Tibial nerve (tissue), 4 donors: ENCODE results near the gene PDE4A. TPM values are rescaled to one million over a fixed set of nuclear protein-coding genes. Genes with fewer than 3 reads are reported as not detected.

ENCODE experiments used
- DNase-seq, 2 donors: peaks; one replicate each; pipeline ENCODE4 v3.0.0-alpha.2; 2019; ENCODE audit warnings: low spot score in 2 of 2
- H3K27ac ChIP-seq, 4 donors: fragments of 200-600 bp; sonication (generic) in 3 of 4; one replicate each; pipeline ENCODE4 v1.5.1; 2017 to 2019; ENCODE audit warnings: mild to moderate bottlenecking in 1 of 4
- H3K27me3 ChIP-seq, 2 donors: fragments of 200-600 bp; sonication (generic) in 1 of 2; one replicate each; pipeline versions ENCODE4 v1.5.1 to v1.6.0; 2017 to 2019
- H3K36me3 ChIP-seq, 3 donors: fragments of 200-600 bp; sonication (generic); one replicate each; pipeline ENCODE4 v1.5.1; 2018 to 2019
- H3K4me1 ChIP-seq, 4 donors: fragments of 200-600 bp; sonication (generic) in 3 of 4; one replicate each; pipeline ENCODE4 v1.5.1; 2017 to 2019
- H3K4me3 ChIP-seq, 4 donors: fragments of 200-600 bp; sonication (generic) in 3 of 4; one replicate each; pipeline ENCODE4 v1.5.1; 2017 to 2019; ENCODE audit warnings: mild to moderate bottlenecking in 1 of 4, moderate library complexity in 1 of 4
- H3K9me3 ChIP-seq, 4 donors: fragments of 200-600 bp; sonication (generic) in 3 of 4; one replicate each; pipeline ENCODE4 v1.5.1; 2017 to 2019
- EP300 ChIP-seq, 2 donors: sonication (generic); formaldehyde crosslinking; IDR thresholded peaks; one replicate each; pipeline ENCODE4 v1.6.1; 2017; ENCODE audit warnings: antibody characterized with exemption in 2 of 2, mild to moderate bottlenecking in 1 of 2
- POLR2A ChIP-seq, 2 donors: fragments of 450-650 bp; IDR thresholded peaks; one replicate each; pipeline ENCODE4 v1.6.1; 2017; ENCODE audit warnings: antibody characterized with exemption in 2 of 2, mild to moderate bottlenecking in 2 of 2, moderate library complexity in 2 of 2
- WGBS, 2 donors: methylation state at CpG; one replicate each; pipeline ENCODE4 v1.1.5; 2018; 5-methylcytosine and 5-hydroxymethylcytosine counted together
- total RNA-seq, 4 donors: library from RNA; depleted of rRNA; stranded (reverse); fragments of >200 nt; gene quantifications; one replicate each; pipeline ENCODE4 v1.1.0, GENCODE V29; 2016
- TF ChIP-seq, protein P1 (sequence below), 5 experiments: fragments of 200-600 bp in 3 of 5; fragments of 450-650 bp in 2 of 5; sonication (generic) in 3 of 5; IDR thresholded peaks; one replicate each; pipeline ENCODE4 v1.5.1; 2016 to 2019; ENCODE audit warnings: antibody characterized with exemption in 5 of 5, mild to moderate bottlenecking in 3 of 5, moderate library complexity in 2 of 5

PDE4A gene
- total RNA-seq, 4 donors from 2014 or later = 8.7 to 12.7 (median 10.0) TPM

DNA sequence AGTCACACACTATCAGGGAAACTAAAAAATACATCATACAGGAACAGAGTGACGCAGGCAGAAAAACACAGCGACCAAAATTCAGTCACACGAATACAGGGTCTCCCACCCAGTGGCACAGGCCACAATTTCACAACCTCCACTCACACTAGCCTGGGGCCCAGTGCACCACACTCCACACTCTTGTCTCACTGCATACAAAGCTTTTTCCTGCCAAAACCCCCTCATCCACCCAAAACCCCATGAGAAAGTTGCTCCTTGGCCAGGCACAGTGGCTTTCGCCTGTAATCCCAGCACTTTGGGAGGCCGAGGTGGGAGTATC is 95.7 kb downstream of the PDE4A start:
- TF ChIP-seq POLR2A (IDR thresholded peaks at IDR 0.05) (no peak), EP300 (IDR thresholded peaks at IDR 0.05) (no peak)
- TF ChIP-seq, protein P1, sequence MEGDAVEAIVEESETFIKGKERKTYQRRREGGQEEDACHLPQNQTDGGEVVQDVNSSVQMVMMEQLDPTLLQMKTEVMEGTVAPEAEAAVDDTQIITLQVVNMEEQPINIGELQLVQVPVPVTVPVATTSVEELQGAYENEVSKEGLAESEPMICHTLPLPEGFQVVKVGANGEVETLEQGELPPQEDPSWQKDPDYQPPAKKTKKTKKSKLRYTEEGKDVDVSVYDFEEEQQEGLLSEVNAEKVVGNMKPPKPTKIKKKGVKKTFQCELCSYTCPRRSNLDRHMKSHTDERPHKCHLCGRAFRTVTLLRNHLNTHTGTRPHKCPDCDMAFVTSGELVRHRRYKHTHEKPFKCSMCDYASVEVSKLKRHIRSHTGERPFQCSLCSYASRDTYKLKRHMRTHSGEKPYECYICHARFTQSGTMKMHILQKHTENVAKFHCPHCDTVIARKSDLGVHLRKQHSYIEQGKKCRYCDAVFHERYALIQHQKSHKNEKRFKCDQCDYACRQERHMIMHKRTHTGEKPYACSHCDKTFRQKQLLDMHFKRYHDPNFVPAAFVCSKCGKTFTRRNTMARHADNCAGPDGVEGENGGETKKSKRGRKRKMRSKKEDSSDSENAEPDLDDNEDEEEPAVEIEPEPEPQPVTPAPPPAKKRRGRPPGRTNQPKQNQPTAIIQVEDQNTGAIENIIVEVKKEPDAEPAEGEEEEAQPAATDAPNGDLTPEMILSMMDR (IDR thresholded peaks at IDR 0.05) = no peak
- WGBS, 2 donors = 90 to 91% methylated on average over 5 of the region's 5 CpGs
- Histone ChIP-seq H3K27ac (no peak overlapping the region), H3K9me3 (no peaks in the 10 kb centered on the region), H3K36me3 (no peaks in the 10 kb centered on the region), H3K27me3 (peaks cover 0 to 97% of the 10 kb centered on the region in 2 donors), H3K4me3 (no peak overlapping the region), H3K4me1 (peaks cover 0 to 33% (median 13%) of the 10 kb centered on the region in 4 donors)
- no peak for DNase-seq

- DNase-seq = no peak
- H3K36me3 ChIP-seq = no peaks in the 10 kb centered on the region
- H3K4me3 ChIP-seq = peak overlapping the region in 1 of 4 donors; percentile 28
- WGBS, 2 donors = 48 to 50% methylated on average over 5 to 10 of the region's 10 CpGs
- H3K27ac ChIP-seq = no peak overlapping the region
- H3K4me1 ChIP-seq = peaks cover 0 to 33% (median 13%) of the 10 kb centered on the region in 4 donors
- no peaks in the 10 kb centered on the region for H3K9me3 ChIP-seq
- H3K27me3 ChIP-seq = peaks cover 0 to 95% of the 10 kb centered on the region in 2 donors
- no peak for TF ChIP-seq POLR2A (IDR thresholded peaks at IDR 0.05)
- no peak for TF ChIP-seq EP300 (IDR thresholded peaks at IDR 0.05)
- TF ChIP-seq, protein P1 (IDR thresholded peaks at IDR 0.05) = no peak
Observed at GRCh38 chr19:10516671-10517286, 96.4 kb downstream of the PDE4A start.

DNA sequence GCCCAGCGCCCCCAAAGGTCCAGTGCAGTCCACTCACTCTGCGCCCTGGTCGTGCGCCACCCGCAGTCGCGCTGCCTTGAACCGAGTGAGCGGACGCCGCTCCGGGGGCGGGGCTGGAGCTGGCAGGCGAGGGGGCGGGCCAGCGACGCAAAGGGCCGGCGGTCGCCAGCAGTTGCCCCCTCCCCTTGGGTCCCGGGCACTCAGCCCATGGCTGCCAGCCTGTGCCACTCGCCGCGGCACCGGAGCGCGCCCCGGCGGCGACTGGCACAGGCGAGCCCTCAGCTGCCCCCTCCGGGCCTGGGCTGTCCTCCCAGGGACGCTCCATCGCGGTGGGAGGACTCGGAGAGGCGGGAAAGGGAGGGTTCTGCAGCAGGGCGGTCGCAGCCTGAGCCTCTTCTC is 97.0 kb downstream of the PDE4A start, which contains the start of gene S1PR5:
Gene S1PR5 (minus strand): TSS at position 87 of the 399 bp plus-strand sequence. CDS start 2,436 bp downstream, outside the sequence.
- H3K4me1 ChIP-seq = peaks cover 0 to 33% (median 13%) of the 10 kb centered on the region in 4 donors
- no peak within 1 kb of the TSS for H3K27ac ChIP-seq
- peak within 1 kb of the TSS in 2 of 4 donors; percentile 9 to 28 for H3K4me3 ChIP-seq
- H3K36me3 ChIP-seq = no peaks in the 10 kb centered on the region
- TF ChIP-seq POLR2A (IDR thresholded peaks at IDR 0.05) (no peak), EP300 (IDR thresholded peaks at IDR 0.05) (no peak)
- TF ChIP-seq, protein P1 (IDR thresholded peaks at IDR 0.05) = no peak
- H3K9me3 ChIP-seq = no peaks in the 10 kb centered on the region
- WGBS, 2 donors = 0% methylated on average over 2 to 16 of the region's 39 CpGs
- H3K27me3 ChIP-seq = peaks cover 0 to 94% of the 10 kb centered on the region in 2 donors
- no peak for DNase-seq

GRCh38 chr19:10517760-10518443 is 97.6 kb downstream of the PDE4A start:
- H3K27ac ChIP-seq = no peak overlapping the region
- no peaks in the 10 kb centered on the region for H3K36me3 ChIP-seq
- H3K27me3 ChIP-seq = peaks cover 0 to 93% of the 10 kb centered on the region in 2 donors
- H3K4me1 ChIP-seq = peaks cover 0 to 33% (median 13%) of the 10 kb centered on the region in 4 donors
- no peak for DNase-seq
- H3K9me3 ChIP-seq = no peaks in the 10 kb centered on the region
- TF ChIP-seq EP300 (IDR thresholded peaks at IDR 0.05) (no peak), POLR2A (IDR thresholded peaks at IDR 0.05) (no peak)
- TF ChIP-seq, protein P1 (IDR thresholded peaks at IDR 0.05) = no peak
- H3K4me3 ChIP-seq = peak overlapping the region in 2 of 4 donors; percentile 9 to 28
- 2% methylated on average over 27 of the region's 27 CpGs for WGBS, 2 donors
